IgD-negative memory B cell (primary cell): ENCODE results near the gene KIAA1191. TPM values are rescaled to one million over a fixed set of nuclear protein-coding genes. Genes with fewer than 3 reads are reported as not detected.
A peak's percentile ranks its signal among the peaks of the same experiment; 100 is the strongest.

ENCODE experiments used
- H3K27ac Mint-ChIP-seq, 3 donors: one replicate each; pipeline ENCODE4 v1.8.0; 2020 to 2022; ENCODE audit warnings: mild to moderate bottlenecking in 3 of 3, mixed read lengths in 3 of 3, moderate library complexity in 1 of 3
- H3K27me3 Mint-ChIP-seq: one replicate; pipeline ENCODE4 v1.8.0; 2021; ENCODE audit warnings: mixed read lengths
- H3K36me3 Mint-ChIP-seq: one replicate; pipeline ENCODE4 v1.8.0; 2020; ENCODE audit warnings: mild to moderate bottlenecking, mixed read lengths
- H3K4me1 Mint-ChIP-seq, 3 donors: one replicate each; pipeline ENCODE4 v1.8.0; 2020 to 2022; ENCODE audit warnings: mixed read lengths in 3 of 3, mild to moderate bottlenecking in 1 of 3
- H3K4me3 Mint-ChIP-seq, 4 donors: one replicate each; pipeline ENCODE4 v1.8.0; 2020 to 2022; ENCODE audit warnings: mild to moderate bottlenecking in 4 of 4, mixed read lengths in 4 of 4, moderate library complexity in 3 of 4
- H3K9me3 Mint-ChIP-seq, 3 donors: one replicate each; pipeline ENCODE4 v1.8.0; 2020 to 2021; ENCODE audit warnings: mixed read lengths in 3 of 3, mild to moderate bottlenecking in 1 of 3
- polyA plus RNA-seq: library from polyadenylated mRNA; unstranded; fragments of 300-500 nt; fragmentation: Illumina TruSeq; gene quantifications from one replicate; pipeline ENCODE4 v1.2.3, GENCODE V29; 2021

The KIAA1191 gene
- polyA plus RNA-seq, 1 donor from 2014 or later, result 45.2 TPM

- H3K36me3 Mint-ChIP-seq, result peaks cover 2% of the 10 kb centered on the region
- no peaks in the 10 kb centered on the region for H3K9me3 Mint-ChIP-seq
- no peaks in the 10 kb centered on the region for H3K27me3 Mint-ChIP-seq
- H3K4me1 Mint-ChIP-seq, result peaks cover 15 to 25% (median 19%) of the 10 kb centered on the region in 3 donors
- peak overlapping the region in 1 of 4 donors; percentile 50 for H3K4me3 Mint-ChIP-seq
- peak overlapping the region in 1 of 3 donors; percentile 28 for H3K27ac Mint-ChIP-seq
These were observed 21.8 kb upstream of the KIAA1191 start for GRCh38 chr5:176383248-176383905.

GRCh38 chr5:176382721-176383120 lies 21.2 kb upstream of the KIAA1191 start:
- H3K27ac Mint-ChIP-seq, result peak overlapping the region in 1 of 3 donors; percentile 28
- peak overlapping the region in 2 of 4 donors; percentile 33 to 50 for H3K4me3 Mint-ChIP-seq
- H3K4me1 Mint-ChIP-seq, result peaks cover 11 to 22% (median 17%) of the 10 kb centered on the region in 3 donors
- H3K36me3 Mint-ChIP-seq, result peaks cover 2% of the 10 kb centered on the region
- H3K9me3 Mint-ChIP-seq, result no peaks in the 10 kb centered on the region
- H3K27me3 Mint-ChIP-seq, result no peaks in the 10 kb centered on the region

GRCh38 chr5:176381979-176382378 lies 20.4 kb upstream of the KIAA1191 start:
- H3K9me3 Mint-ChIP-seq, result no peaks in the 10 kb centered on the region
- H3K27ac Mint-ChIP-seq, result no peak overlapping the region
- H3K27me3 Mint-ChIP-seq, result no peaks in the 10 kb centered on the region
- H3K4me3 Mint-ChIP-seq, result no peak overlapping the region
- H3K36me3 Mint-ChIP-seq, result peaks cover 2% of the 10 kb centered on the region
- H3K4me1 Mint-ChIP-seq, result peaks cover 9 to 17% (median 15%) of the 10 kb centered on the region in 3 donors

GRCh38 chr5:176381423-176381822 lies 19.9 kb upstream of the KIAA1191 start:
- Mint-ChIP-seq H3K9me3 (no peaks in the 10 kb centered on the region), H3K27me3 (no peaks in the 10 kb centered on the region), H3K4me3 (no peak overlapping the region), H3K4me1 (peaks cover 9 to 15% (median 11%) of the 10 kb centered on the region in 3 donors), H3K36me3 (peaks cover 2% of the 10 kb centered on the region), H3K27ac (no peak overlapping the region)

GRCh38 chr5:176379881-176380280 lies 18.3 kb upstream of the KIAA1191 start:
- Mint-ChIP-seq H3K4me3 (no peak overlapping the region), H3K4me1 (peaks cover 6 to 9% (median 7%) of the 10 kb centered on the region in 3 donors), H3K27ac (no peak overlapping the region), H3K27me3 (no peaks in the 10 kb centered on the region), H3K36me3 (peaks cover 2% of the 10 kb centered on the region), H3K9me3 (no peaks in the 10 kb centered on the region)

GRCh38 chr5:176373100-176373818 lies 11.7 kb upstream of the KIAA1191 start:
- no peaks in the 10 kb centered on the region for H3K27me3 Mint-ChIP-seq
- H3K9me3 Mint-ChIP-seq, result no peaks in the 10 kb centered on the region
- H3K4me3 Mint-ChIP-seq, result peak overlapping the region in 2 of 4 donors; percentile 4 to 39
- peaks cover 4 to 6% (median 6%) of the 10 kb centered on the region in 3 donors for H3K4me1 Mint-ChIP-seq
- H3K36me3 Mint-ChIP-seq, result no peaks in the 10 kb centered on the region
- peak overlapping the region in 2 of 3 donors; percentile 43 to 46 for H3K27ac Mint-ChIP-seq

GRCh38 chr5:176371621-176372539 lies 10.3 kb upstream of the KIAA1191 start:
- Mint-ChIP-seq H3K36me3 (peaks cover 5% of the 10 kb centered on the region), H3K27me3 (no peaks in the 10 kb centered on the region), H3K27ac (no peak overlapping the region), H3K4me1 (peaks cover 6% of the 10 kb centered on the region in 3 donors), H3K9me3 (no peaks in the 10 kb centered on the region), H3K4me3 (no peak overlapping the region)

GRCh38 chr5:176369934-176370711 lies 8.6 kb upstream of the KIAA1191 start:
- Mint-ChIP-seq H3K36me3 (peaks cover 5% of the 10 kb centered on the region), H3K27ac (no peak overlapping the region), H3K9me3 (no peaks in the 10 kb centered on the region), H3K4me3 (peak overlapping the region in 1 of 4 donors; percentile 38), H3K4me1 (peaks cover 6 to 9% (median 8%) of the 10 kb centered on the region in 3 donors), H3K27me3 (no peaks in the 10 kb centered on the region)

GRCh38 chr5:176368726-176369125 lies 7.2 kb upstream of the KIAA1191 start:
- Mint-ChIP-seq H3K27ac (no peak overlapping the region), H3K4me1 (peaks cover 6 to 12% (median 8%) of the 10 kb centered on the region in 3 donors), H3K27me3 (no peaks in the 10 kb centered on the region), H3K4me3 (peak overlapping the region in 1 of 4 donors; percentile 38), H3K36me3 (peaks cover 5% of the 10 kb centered on the region), H3K9me3 (no peaks in the 10 kb centered on the region)

- H3K27me3 Mint-ChIP-seq, result no peaks in the 10 kb centered on the region
- peaks cover 10 to 16% (median 13%) of the 10 kb centered on the region in 3 donors for H3K4me1 Mint-ChIP-seq
- peak overlapping the region; percentile 73 to 89 (median 82) for H3K4me3 Mint-ChIP-seq
- no peaks in the 10 kb centered on the region for H3K9me3 Mint-ChIP-seq
- H3K36me3 Mint-ChIP-seq, result peaks cover 5% of the 10 kb centered on the region
- H3K27ac Mint-ChIP-seq, result peak overlapping the region in 1 of 3 donors; percentile 23
These were observed 4.8 kb upstream of the KIAA1191 start for GRCh38 chr5:176366232-176366894.

- peaks cover 5% of the 10 kb centered on the region for H3K36me3 Mint-ChIP-seq
- H3K4me3 Mint-ChIP-seq, result peak within 1 kb of the TSS; percentile 80 to 94 (median 90)
- H3K27ac Mint-ChIP-seq, result no peak within 1 kb of the TSS
- H3K4me1 Mint-ChIP-seq, result peaks cover 10 to 19% (median 18%) of the 10 kb centered on the region in 3 donors
- no peaks in the 10 kb centered on the region for H3K27me3 Mint-ChIP-seq
- H3K9me3 Mint-ChIP-seq, result no peaks in the 10 kb centered on the region
These were observed 4.0 kb upstream of the KIAA1191 start, which contains the start of gene ARL10 for GRCh38 chr5:176365351-176366231. ARL10 (plus strand) TSS chr5:176365487; CDS start chr5:176365564, 77 bp downstream.

GRCh38 chr5:176364765-176365350 lies 3.3 kb upstream of the KIAA1191 start:
- H3K4me1 Mint-ChIP-seq, result peaks cover 10 to 19% (median 19%) of the 10 kb centered on the region in 3 donors
- H3K9me3 Mint-ChIP-seq, result no peaks in the 10 kb centered on the region
- no peak overlapping the region for H3K27ac Mint-ChIP-seq
- peaks cover 5% of the 10 kb centered on the region for H3K36me3 Mint-ChIP-seq
- no peaks in the 10 kb centered on the region for H3K27me3 Mint-ChIP-seq
- H3K4me3 Mint-ChIP-seq, result peak overlapping the region; percentile 80 to 94 (median 86)

- peak overlapping the region; percentile 91 to 99 (median 99) for H3K4me3 Mint-ChIP-seq
- H3K27ac Mint-ChIP-seq, result peak overlapping the region; percentile 83 to 97 (median 97)
- H3K4me1 Mint-ChIP-seq, result peaks cover 14 to 31% (median 31%) of the 10 kb centered on the region in 3 donors
- H3K36me3 Mint-ChIP-seq, result no peaks in the 10 kb centered on the region
- H3K9me3 Mint-ChIP-seq, result no peaks in the 10 kb centered on the region
- no peaks in the 10 kb centered on the region for H3K27me3 Mint-ChIP-seq
These were observed 598 bp upstream of the KIAA1191 start for GRCh38 chr5:176362233-176362490.
